ENCODE measurements around the gene LIN54. TPM values are rescaled to one million over a fixed set of nuclear protein-coding genes. Genes with fewer than 3 reads are reported as not detected.

Gene LIN54
- polyA plus RNA-seq, 4 donors, result 13.7 to 17.8 (median 16.3) TPM

GRCh38 chr4:82898322-82899243 is 112.0 kb downstream of the LIN54 start:
- no peak for DNase-seq (ENCODE audit: low read depth in 4 of 4, low spot score in 3 of 4)

GRCh38 chr4:82896755-82897154 is 113.9 kb downstream of the LIN54 start:
- DNase-seq (ENCODE audit: low read depth in 4 of 4, low spot score in 3 of 4), result no peak

GRCh38 chr4:82893942-82894341 is 116.7 kb downstream of the LIN54 start:
- no peak for DNase-seq (ENCODE audit: low read depth in 4 of 4, low spot score in 3 of 4)

GRCh38 chr4:82892467-82892802 is 118.2 kb downstream of the LIN54 start:
- no peak for DNase-seq (ENCODE audit: low read depth in 4 of 4, low spot score in 3 of 4)

- no peak for DNase-seq (ENCODE audit: low read depth in 4 of 4, low spot score in 3 of 4)
These were observed 118.7 kb downstream of the LIN54 start for GRCh38 chr4:82891707-82892466.

- DNase-seq (ENCODE audit: low read depth in 4 of 4, low spot score in 3 of 4), result peak; percentile 83 to 95 (median 86)
These were observed 119.5 kb downstream of the LIN54 start, which contains the start of gene SEC31A for GRCh38 chr4:82890901-82891706. TSS of gene SEC31A (minus strand) at chr4:82891153. CDS start at chr4:82881936, 9,217 bp downstream.

- DNase-seq (ENCODE audit: low read depth in 4 of 4, low spot score in 3 of 4), result no peak
These were observed 120.1 kb downstream of the LIN54 start for GRCh38 chr4:82890528-82890900.

- DNase-seq (ENCODE audit: low read depth in 4 of 4, low spot score in 3 of 4), result no peak
These were observed 121.3 kb downstream of the LIN54 start for GRCh38 chr4:82889287-82889686.

GRCh38 chr4:82886147-82886942 is 124.3 kb downstream of the LIN54 start:
- no peak for DNase-seq (ENCODE audit: low read depth in 4 of 4, low spot score in 3 of 4)

- DNase-seq (ENCODE audit: low read depth in 4 of 4, low spot score in 3 of 4), result no peak
These were observed 125.2 kb downstream of the LIN54 start for GRCh38 chr4:82885410-82885809.

Other genes starting within 250 kb of the LIN54 start
- gene SCD5, start 212.0 kb downstream of the LIN54 start, polyA plus RNA-seq (ENCODE audit: insufficient read length in 4 of 4), result 10 to 100 TPM; 34.5 to 58.7 (median 45.7) TPM
- gene SEC31A, start 119.7 kb downstream of the LIN54 start, polyA plus RNA-seq (ENCODE audit: insufficient read length in 4 of 4), result 100 to 1,000 TPM; 215 to 265 (median 252) TPM
- 10 to 100 TPM in 3 of 4 donors, 1 to 10 TPM in 1; 9.5 to 11.6 (median 10.8) TPM for gene THAP9, start 110.1 kb downstream of the LIN54 start, polyA plus RNA-seq (ENCODE audit: insufficient read length in 4 of 4)
- 10 to 100 TPM; 74.3 to 89.7 (median 85.7) TPM for gene COPS4, start 24.4 kb upstream of the LIN54 start, polyA plus RNA-seq (ENCODE audit: insufficient read length in 4 of 4)
- 1 to 10 TPM; 2.0 to 3.3 (median 2.0) TPM for gene PLAC8, start 103.9 kb upstream of the LIN54 start, polyA plus RNA-seq (ENCODE audit: insufficient read length in 4 of 4)